RKO (cell line): ENCODE data around the gene NPM1.

Experiments
- DNase-seq: peaks from one replicate; pipeline ENCODE4 v3.0.0-alpha.2; 2016; ENCODE audit warnings: low spot score

The NPM1 gene

GRCh38 chr5:171450423-171451331 is 63.0 kb downstream of the NPM1 start:
- DNase-seq, result peak; percentile 79

- no peak for DNase-seq
Measured at GRCh38 chr5:171451421-171451820, 63.8 kb downstream of the NPM1 start.

GRCh38 chr5:171453056-171453725 is 65.5 kb downstream of the NPM1 start:
- DNase-seq, result no peak

GRCh38 chr5:171453988-171454387 is 66.3 kb downstream of the NPM1 start:
- no peak for DNase-seq

GRCh38 chr5:171454549-171454948 is 66.9 kb downstream of the NPM1 start:
- no peak for DNase-seq

GRCh38 chr5:171455522-171455921 is 67.9 kb downstream of the NPM1 start:
- no peak for DNase-seq

- DNase-seq, result no peak
Measured at GRCh38 chr5:171457208-171457981, 69.7 kb downstream of the NPM1 start.

GRCh38 chr5:171459839-171460238 is 72.2 kb downstream of the NPM1 start:
- DNase-seq, result no peak
